ENCODE results near the gene ANKRD65.
"Not testable (repeated sequence)": the region's sequence is repeated elsewhere in the genome, so short reads cannot be mapped to it uniquely, and the experiment has no call there.

Gene ANKRD65

GRCh38 chr1:1430992-1431844, 10.1 kb upstream of the ANKRD65 start:
- in situ Hi-C loops (cut with MboI; ENCODE audit: low sequenced_read_pairs) = no loop called here

DNA sequence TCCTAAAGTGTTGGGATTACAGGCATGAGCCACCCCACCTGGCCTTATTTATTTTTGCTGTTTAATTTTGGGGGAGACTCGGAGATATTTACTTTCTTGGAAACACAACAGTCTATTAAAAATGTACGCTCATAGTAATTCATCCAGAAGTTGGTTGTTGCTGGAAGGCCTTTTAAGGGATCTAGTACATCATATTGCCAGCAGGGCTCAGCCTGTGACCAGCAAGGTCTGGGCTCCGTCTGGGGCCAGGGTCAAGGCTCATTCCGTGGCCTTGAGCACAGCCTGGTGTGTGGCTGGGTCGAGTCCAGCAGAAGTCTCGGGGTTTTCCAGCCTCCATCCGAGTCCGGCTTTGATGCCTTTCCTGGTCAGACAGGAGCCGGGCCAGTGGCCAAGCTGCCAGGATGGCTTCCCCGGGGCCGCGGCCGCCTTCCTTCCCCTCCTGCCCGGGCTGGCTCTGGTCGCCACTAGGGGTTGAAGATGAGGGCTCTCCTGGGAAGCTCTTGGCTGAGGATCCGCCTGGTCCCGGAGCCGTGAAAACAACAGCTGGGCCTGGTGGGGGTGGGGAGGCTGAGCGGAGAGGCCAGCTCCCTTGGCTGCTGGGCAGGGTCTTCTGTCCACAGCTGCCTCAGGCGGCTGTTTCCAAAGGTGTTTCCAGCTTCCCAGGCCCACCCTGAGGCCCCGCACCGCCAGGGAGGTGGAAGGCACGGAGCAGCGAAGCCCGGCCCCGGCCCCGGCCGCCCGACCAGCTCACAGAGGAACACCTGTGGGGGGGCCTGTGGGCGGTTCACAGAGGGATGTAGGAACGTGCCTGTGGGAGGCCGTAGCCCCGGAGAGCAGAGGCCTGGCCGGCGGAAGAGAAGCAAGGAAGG, 9.3 kb upstream of the ANKRD65 start:
- in situ Hi-C loops (cut with MboI; ENCODE audit: low sequenced_read_pairs) = no loop called here

GRCh38 chr1:1429671-1430073, 8.6 kb upstream of the ANKRD65 start:
- in situ Hi-C loops (cut with MboI; ENCODE audit: low sequenced_read_pairs) = no loop called here

DNA sequence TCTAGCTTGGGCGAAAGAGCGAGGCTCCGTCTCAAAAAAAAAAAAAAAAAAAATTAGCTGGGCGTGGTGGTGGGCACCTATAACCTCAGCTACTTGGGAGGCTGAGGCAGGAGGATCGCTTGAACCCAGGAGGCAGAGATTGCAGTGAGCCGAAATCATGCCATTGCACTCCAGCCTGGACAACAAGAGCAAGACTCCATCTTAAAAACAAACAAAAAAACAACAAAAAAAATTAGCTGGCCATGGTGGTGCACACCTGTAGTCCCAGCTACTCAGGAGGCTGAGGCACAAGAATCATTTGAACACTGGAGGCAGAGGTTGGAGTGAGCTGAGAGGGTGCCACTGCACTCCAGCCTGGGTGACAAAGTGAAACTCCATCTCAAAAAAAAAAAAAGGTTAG, 7.9 kb upstream of the ANKRD65 start:
- in situ Hi-C loops (cut with MboI; ENCODE audit: low sequenced_read_pairs) = not testable (repeated sequence)

DNA sequence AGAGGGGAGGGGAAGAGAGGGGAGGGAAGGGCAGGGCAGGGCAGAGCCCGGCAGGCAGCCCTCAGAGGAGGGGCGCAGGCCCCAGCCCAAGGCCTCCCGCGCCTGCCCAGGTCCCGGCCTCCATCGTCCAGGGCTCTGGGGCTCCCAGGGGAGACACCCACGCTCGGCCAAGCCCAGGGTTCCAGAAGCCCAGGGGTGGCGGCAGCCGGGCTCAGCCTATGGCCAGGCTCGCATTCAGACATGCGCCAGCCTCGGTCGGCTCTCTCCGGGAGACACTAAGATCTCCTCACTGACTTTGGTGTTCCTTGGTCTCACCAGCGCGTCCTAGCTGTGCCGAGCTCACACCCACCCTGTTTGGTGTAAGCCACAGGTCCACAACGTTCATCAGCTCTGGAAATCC, 7.1 kb upstream of the ANKRD65 start:
- in situ Hi-C loops (cut with MboI; ENCODE audit: low sequenced_read_pairs) = no loop called here

- in situ Hi-C loops (cut with MboI; ENCODE audit: low sequenced_read_pairs) = no loop called here
Observed at GRCh38 chr1:1427820-1428148, 6.7 kb upstream of the ANKRD65 start.

GRCh38 chr1:1427106-1427819, 6.2 kb upstream of the ANKRD65 start:
- in situ Hi-C loops (cut with MboI; ENCODE audit: low sequenced_read_pairs) = no loop called here

DNA sequence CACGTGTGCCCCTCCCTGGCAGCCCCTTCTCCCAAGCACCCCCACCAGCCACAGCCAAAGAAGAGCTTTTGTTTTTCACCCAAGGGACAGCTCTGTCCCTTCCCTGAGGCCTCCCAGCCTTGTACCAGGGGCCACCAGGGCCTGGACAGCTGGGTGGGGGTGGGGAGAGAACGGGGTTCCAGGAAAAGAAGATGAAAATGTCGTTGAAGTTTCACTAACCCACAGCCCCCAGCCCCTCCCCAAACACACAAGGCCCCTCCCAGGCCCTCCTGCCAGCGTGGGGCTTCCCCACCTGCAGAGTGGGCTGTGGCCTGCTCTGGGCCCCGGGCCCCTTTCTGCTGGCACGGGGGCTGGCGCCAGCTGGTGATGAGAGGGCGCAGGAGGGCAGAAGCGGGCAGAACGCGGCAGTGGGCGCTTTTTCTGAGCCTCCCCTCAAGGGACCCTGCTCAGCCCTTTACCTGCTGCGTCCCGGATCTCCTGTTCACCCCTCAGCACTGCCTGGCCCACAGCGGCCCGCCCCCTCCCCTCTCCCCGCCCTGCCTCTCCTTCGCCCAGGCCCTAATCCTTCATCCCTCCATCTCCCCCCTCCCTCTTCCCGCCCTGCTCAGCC, 5.5 kb upstream of the ANKRD65 start:
- in situ Hi-C loops (cut with MboI; ENCODE audit: low sequenced_read_pairs) = no loop called here

- in situ Hi-C loops (cut with MboI; ENCODE audit: low sequenced_read_pairs) = no loop called here
Observed at GRCh38 chr1:1425753-1426495, 4.8 kb upstream of the ANKRD65 start.

DNA sequence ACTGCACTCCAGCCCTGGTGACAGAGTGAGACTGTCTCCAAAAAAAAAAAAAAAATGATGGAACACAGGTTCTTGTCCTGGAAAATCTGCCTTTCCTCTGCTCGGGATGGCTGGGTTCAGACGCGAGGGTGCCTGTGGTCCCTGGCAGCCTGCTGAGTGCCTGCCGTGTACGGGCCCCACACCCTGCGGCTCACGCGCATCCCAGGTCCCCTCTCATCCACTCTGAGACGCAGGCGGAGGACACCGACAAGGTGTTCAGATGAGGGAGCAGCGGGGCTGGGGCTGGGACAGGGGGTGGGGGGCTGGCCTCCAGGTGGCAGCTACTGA, 4.3 kb upstream of the ANKRD65 start:
- in situ Hi-C loops (cut with MboI; ENCODE audit: low sequenced_read_pairs) = no loop called here

GRCh38 chr1:1424707-1425106, 3.6 kb upstream of the ANKRD65 start:
- in situ Hi-C loops (cut with MboI; ENCODE audit: low sequenced_read_pairs) = no loop called here

GRCh38 chr1:1423245-1423597, 2.1 kb upstream of the ANKRD65 start:
- in situ Hi-C loops (cut with MboI; ENCODE audit: low sequenced_read_pairs) = no loop called here

GRCh38 chr1:1422465-1423244, 1.6 kb upstream of the ANKRD65 start:
- in situ Hi-C loops (cut with MboI; ENCODE audit: low sequenced_read_pairs) = no loop called here

DNA sequence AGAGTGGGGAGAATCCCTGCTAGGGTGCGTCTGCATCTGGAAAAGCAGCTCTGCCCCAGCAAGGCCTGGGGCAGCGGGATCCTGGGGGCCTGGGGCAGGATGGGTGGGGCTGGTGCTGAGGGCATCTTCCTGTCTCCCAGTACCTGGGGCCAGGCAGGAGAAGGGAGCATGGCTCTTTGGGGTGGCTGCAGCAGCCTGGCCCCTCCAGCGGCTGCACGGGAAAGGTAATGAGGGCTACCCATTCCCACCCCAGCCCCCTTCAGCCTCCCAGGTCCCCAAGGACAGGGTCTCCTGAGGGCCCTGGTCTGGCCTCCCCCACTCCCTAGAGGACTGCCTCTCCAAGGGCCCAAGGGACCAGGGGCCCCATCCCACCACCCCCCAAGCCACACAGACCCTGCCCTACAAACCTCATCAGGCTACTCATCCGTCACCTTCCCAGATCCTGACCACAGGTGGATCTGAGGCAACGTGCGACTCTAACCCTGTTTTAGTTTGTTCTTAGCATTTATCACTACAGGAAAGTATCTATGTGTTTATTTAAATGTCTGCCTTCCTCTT, 910 bp upstream of the ANKRD65 start:
- in situ Hi-C loops (cut with MboI; ENCODE audit: low sequenced_read_pairs) = no loop called here

- in situ Hi-C loops (cut with MboI; ENCODE audit: low sequenced_read_pairs) = no loop called here
Observed at GRCh38 chr1:1420654-1421141, 378 bp downstream of the ANKRD65 start.

DNA sequence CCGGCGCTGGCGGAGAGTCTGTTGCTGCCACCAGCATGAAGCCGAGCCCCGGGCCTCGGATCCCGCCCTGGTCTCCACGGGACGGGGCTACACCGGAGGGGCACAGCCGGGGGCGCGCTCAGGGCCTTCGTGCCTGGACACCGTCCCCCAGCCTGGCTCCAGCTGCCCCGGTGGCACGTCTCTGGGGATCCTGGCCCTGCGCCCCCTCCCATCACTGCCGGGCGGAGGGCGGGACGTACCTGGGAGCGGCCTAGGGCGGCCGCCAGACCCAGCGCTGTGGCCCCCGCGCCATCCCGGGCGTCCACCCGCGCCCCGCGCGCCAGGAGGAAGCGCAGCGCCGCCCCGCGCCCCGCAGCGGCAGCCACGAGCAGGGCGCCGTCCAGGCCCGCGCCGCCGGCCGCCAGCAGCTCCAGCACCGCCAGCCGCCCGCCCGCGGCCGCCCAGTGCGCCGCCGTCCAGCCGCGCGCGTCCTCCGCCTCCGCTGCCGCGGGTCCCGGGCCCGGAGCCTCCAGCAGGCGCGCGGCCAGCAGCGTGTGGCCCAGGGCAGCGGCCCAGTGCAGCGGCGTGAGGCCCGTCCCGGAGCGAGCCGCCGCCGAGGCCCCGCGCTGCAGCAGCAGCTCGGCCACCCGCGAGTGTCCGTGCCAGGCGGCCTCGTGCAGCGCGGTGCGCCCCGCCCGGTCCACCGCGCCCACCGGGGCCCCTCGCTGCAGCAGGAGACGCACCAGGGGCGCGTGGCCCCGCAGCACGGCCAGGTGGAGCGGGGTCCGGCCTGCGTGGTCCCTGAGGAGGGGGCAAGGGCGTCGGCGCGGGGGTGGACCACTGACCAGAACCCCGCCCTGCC, 1.0 kb downstream of the ANKRD65 start:
- in situ Hi-C loops (cut with MboI; ENCODE audit: low sequenced_read_pairs) = no loop called here

GRCh38 chr1:1419363-1419812, 1.7 kb downstream of the ANKRD65 start:
- in situ Hi-C loops (cut with MboI; ENCODE audit: low sequenced_read_pairs) = no loop called here

All from HL-60/S4 treated with phorbol 12-myristate 13-acetate at 8.2 ng/mL for 4 days and 3 days (cell line).